ENCODE data around the gene SPINT2.

DNA sequence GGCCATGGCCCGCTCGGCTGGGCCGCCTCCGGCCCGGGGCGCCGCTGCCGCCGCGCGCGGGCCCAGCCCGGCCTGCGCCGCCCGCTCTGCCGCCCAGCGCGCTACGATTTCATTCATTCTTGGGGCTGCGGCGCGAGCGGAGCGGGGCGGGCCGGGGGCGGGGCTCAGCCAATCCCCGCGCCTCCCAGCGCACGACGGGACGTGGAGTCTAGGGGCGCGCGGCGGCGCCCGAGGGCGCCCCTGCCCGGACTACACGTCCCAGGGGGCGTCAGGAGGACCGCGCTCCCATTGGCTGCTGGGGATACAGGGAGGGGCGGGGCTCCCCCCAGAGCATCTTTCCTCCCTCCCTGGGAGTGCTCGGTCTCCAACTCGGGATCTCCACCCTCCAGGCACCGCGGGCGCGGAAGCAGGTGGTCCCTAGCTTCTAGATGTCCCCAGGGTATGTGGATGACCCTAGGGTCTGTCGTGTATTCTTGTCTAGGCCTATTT is 34.7 kb upstream of the SPINT2 start:
- TF ChIP-seq REL (CRISPR knock-in tag; conservative IDR thresholded peaks at IDR 0.05) (no peak), GTF2F1 (IDR thresholded peaks at IDR 0.05; ENCODE audit: low read length) (no peak), ZNF501 (CRISPR knock-in tag; IDR thresholded peaks at IDR 0.05) (no peak), SMC3 (IDR thresholded peaks at IDR 0.05; ENCODE audit: low read length) (no peak), GPBP1L1 (CRISPR knock-in tag; IDR thresholded peaks at IDR 0.05) (no peak), ZNF335 (CRISPR knock-in tag; IDR thresholded peaks at IDR 0.05) (no peak), EZH2 (conservative IDR thresholded peaks at IDR 0.05; ENCODE audit: low read depth, low read length) (no peak)
- TF ChIP-seq, protein P1, sequence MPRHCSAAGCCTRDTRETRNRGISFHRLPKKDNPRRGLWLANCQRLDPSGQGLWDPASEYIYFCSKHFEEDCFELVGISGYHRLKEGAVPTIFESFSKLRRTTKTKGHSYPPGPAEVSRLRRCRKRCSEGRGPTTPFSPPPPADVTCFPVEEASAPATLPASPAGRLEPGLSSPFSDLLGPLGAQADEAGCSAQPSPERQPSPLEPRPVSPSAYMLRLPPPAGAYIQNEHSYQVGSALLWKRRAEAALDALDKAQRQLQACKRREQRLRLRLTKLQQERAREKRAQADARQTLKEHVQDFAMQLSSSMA (CRISPR knock-in tag; IDR thresholded peaks at IDR 0.05), result no peak
